Stimulated activated effector memory CD8-positive, alpha-beta T cell treated with anti-CD3 and anti-CD28 coated beads, Interleukin-12 subunit alpha, Interleukin-12 subunit beta, amount 100 ng/mL, for 72 hours (primary cell): Measurements from ENCODE around the gene CRHR1.
A peak's percentile ranks its signal among the peaks of the same experiment; 100 is the strongest.
"Not testable (repeated sequence)": the region's sequence is repeated elsewhere in the genome, so short reads cannot be mapped to it uniquely, and the experiment has no call there.

Experiments used
- ATAC-seq: fragments of 150-1000 bp; cut with Tn5 transposase; 2 replicates; pipeline ENCODE4 v1.10.0; 2021
- DNase-seq, 2 donors: peaks; one replicate each; pipeline ENCODE4 v3.0.0; 2021 to 2022; ENCODE audit warnings: low spot score in 2 of 2
- H3K27ac Mint-ChIP-seq: one replicate; pipeline ENCODE4 v1.8.0; 2022; ENCODE audit warnings: mild to moderate bottlenecking, mixed read lengths
- H3K36me3 Mint-ChIP-seq: one replicate; pipeline ENCODE4 v1.8.0; 2022; ENCODE audit warnings: mild to moderate bottlenecking, mixed read lengths
- H3K4me1 Mint-ChIP-seq: one replicate; pipeline ENCODE4 v1.8.0; 2022; ENCODE audit warnings: mixed read lengths
- H3K4me3 Mint-ChIP-seq: one replicate; pipeline ENCODE4 v1.8.0; 2022; ENCODE audit warnings: mild to moderate bottlenecking, mixed read lengths
- H3K9me3 Mint-ChIP-seq: one replicate; pipeline ENCODE4 v1.8.0; 2022; ENCODE audit warnings: mixed read lengths

The CRHR1 gene

GRCh38 chr17:45850011-45850410 lies 65.9 kb downstream of the CRHR1 start:
- ATAC-seq (no peak), DNase-seq (no peak)
- Mint-ChIP-seq H3K4me3 (no peak overlapping the region), H3K36me3 (no peaks in the 10 kb centered on the region), H3K27ac (no peak overlapping the region), H3K4me1 (peaks cover 4% of the 10 kb centered on the region), H3K9me3 (no peaks in the 10 kb centered on the region)

GRCh38 chr17:45850468-45850867 lies 66.3 kb downstream of the CRHR1 start:
- Mint-ChIP-seq H3K9me3 (no peaks in the 10 kb centered on the region), H3K27ac (no peak overlapping the region), H3K4me1 (peaks cover 4% of the 10 kb centered on the region), H3K4me3 (no peak overlapping the region), H3K36me3 (no peaks in the 10 kb centered on the region)
- DNase-seq (no peak), ATAC-seq (no peak)

- peaks cover 4% of the 10 kb centered on the region for H3K4me1 Mint-ChIP-seq
- H3K9me3 Mint-ChIP-seq = no peaks in the 10 kb centered on the region
- no peaks in the 10 kb centered on the region for H3K36me3 Mint-ChIP-seq
- no peak overlapping the region for H3K27ac Mint-ChIP-seq
- no peak for ATAC-seq
- no peak overlapping the region for H3K4me3 Mint-ChIP-seq
- no peak for DNase-seq
Measured at GRCh38 chr17:45851022-45851421, 66.9 kb downstream of the CRHR1 start.

- Mint-ChIP-seq H3K27ac (no peak overlapping the region), H3K36me3 (no peaks in the 10 kb centered on the region), H3K4me3 (no peak overlapping the region), H3K4me1 (peaks cover 4% of the 10 kb centered on the region), H3K9me3 (no peaks in the 10 kb centered on the region)
- DNase-seq = no peak
- ATAC-seq = no peak
Measured at GRCh38 chr17:45851464-45851863, 67.3 kb downstream of the CRHR1 start.

GRCh38 chr17:45851873-45852272 lies 67.8 kb downstream of the CRHR1 start:
- Mint-ChIP-seq H3K27ac (no peak overlapping the region), H3K4me1 (peaks cover 4% of the 10 kb centered on the region), H3K4me3 (no peak overlapping the region), H3K36me3 (no peaks in the 10 kb centered on the region), H3K9me3 (no peaks in the 10 kb centered on the region)
- DNase-seq (no peak), ATAC-seq (no peak)

- H3K4me1 Mint-ChIP-seq = peaks cover 4% of the 10 kb centered on the region
- ATAC-seq = peak; percentile 40
- H3K36me3 Mint-ChIP-seq = no peaks in the 10 kb centered on the region
- H3K9me3 Mint-ChIP-seq = no peaks in the 10 kb centered on the region
- H3K4me3 Mint-ChIP-seq = no peak overlapping the region
- no peak overlapping the region for H3K27ac Mint-ChIP-seq
- DNase-seq = peak; percentile 36 to 77
Measured at GRCh38 chr17:45852535-45853297, 68.6 kb downstream of the CRHR1 start.

- Mint-ChIP-seq H3K4me3 (no peak overlapping the region), H3K27ac (no peak overlapping the region), H3K4me1 (peaks cover 4% of the 10 kb centered on the region), H3K9me3 (no peaks in the 10 kb centered on the region), H3K36me3 (no peaks in the 10 kb centered on the region)
- DNase-seq = no peak
- no peak for ATAC-seq
Measured at GRCh38 chr17:45854209-45854608, 70.1 kb downstream of the CRHR1 start.

- Mint-ChIP-seq H3K27ac (no peak overlapping the region), H3K4me3 (no peak overlapping the region), H3K9me3 (no peaks in the 10 kb centered on the region), H3K4me1 (peaks cover 4% of the 10 kb centered on the region), H3K36me3 (no peaks in the 10 kb centered on the region)
- DNase-seq (no peak), ATAC-seq (no peak)
Measured at GRCh38 chr17:45855691-45856336, 71.7 kb downstream of the CRHR1 start.

GRCh38 chr17:45857977-45858708 lies 74.0 kb downstream of the CRHR1 start:
- Mint-ChIP-seq H3K4me3 (no peak overlapping the region), H3K27ac (no peak overlapping the region), H3K36me3 (no peaks in the 10 kb centered on the region), H3K4me1 (no peaks in the 10 kb centered on the region), H3K9me3 (no peaks in the 10 kb centered on the region)
- ATAC-seq (no peak), DNase-seq (no peak)

GRCh38 chr17:45861165-45861564 lies 77.0 kb downstream of the CRHR1 start:
- no peak for DNase-seq
- Mint-ChIP-seq H3K9me3 (no peaks in the 10 kb centered on the region), H3K4me1 (no peaks in the 10 kb centered on the region), H3K4me3 (no peak overlapping the region), H3K27ac (no peak overlapping the region), H3K36me3 (no peaks in the 10 kb centered on the region)
- ATAC-seq = no peak

GRCh38 chr17:45862127-45862526 lies 78.0 kb downstream of the CRHR1 start:
- H3K36me3 Mint-ChIP-seq, H3K9me3 Mint-ChIP-seq, H3K4me3 Mint-ChIP-seq, DNase-seq, H3K27ac Mint-ChIP-seq, H3K4me1 Mint-ChIP-seq, ATAC-seq: not testable (repeated sequence)

GRCh38 chr17:45863857-45864654 lies 79.9 kb downstream of the CRHR1 start:
- ATAC-seq (no peak), DNase-seq (no peak)
- H3K9me3 Mint-ChIP-seq = no peaks in the 10 kb centered on the region
- no peak overlapping the region for H3K4me3 Mint-ChIP-seq
- peaks cover 6% of the 10 kb centered on the region for H3K4me1 Mint-ChIP-seq
- no peak overlapping the region for H3K27ac Mint-ChIP-seq
- no peaks in the 10 kb centered on the region for H3K36me3 Mint-ChIP-seq

GRCh38 chr17:45867171-45867570 lies 83.1 kb downstream of the CRHR1 start:
- DNase-seq = no peak
- H3K4me3 Mint-ChIP-seq = no peak overlapping the region
- ATAC-seq = no peak
- H3K9me3 Mint-ChIP-seq = no peaks in the 10 kb centered on the region
- H3K4me1 Mint-ChIP-seq = peaks cover 19% of the 10 kb centered on the region
- no peak overlapping the region for H3K27ac Mint-ChIP-seq
- no peaks in the 10 kb centered on the region for H3K36me3 Mint-ChIP-seq

GRCh38 chr17:45867702-45868101 lies 83.6 kb downstream of the CRHR1 start:
- no peaks in the 10 kb centered on the region for H3K36me3 Mint-ChIP-seq
- peaks cover 19% of the 10 kb centered on the region for H3K4me1 Mint-ChIP-seq
- no peak overlapping the region for H3K27ac Mint-ChIP-seq
- no peaks in the 10 kb centered on the region for H3K9me3 Mint-ChIP-seq
- ATAC-seq = no peak
- H3K4me3 Mint-ChIP-seq = no peak overlapping the region
- DNase-seq = no peak

- no peak overlapping the region for H3K27ac Mint-ChIP-seq
- DNase-seq = no peak
- no peaks in the 10 kb centered on the region for H3K36me3 Mint-ChIP-seq
- H3K4me1 Mint-ChIP-seq = peaks cover 21% of the 10 kb centered on the region
- no peak overlapping the region for H3K4me3 Mint-ChIP-seq
- ATAC-seq = no peak
- H3K9me3 Mint-ChIP-seq = no peaks in the 10 kb centered on the region
Measured at GRCh38 chr17:45868276-45868675, 84.2 kb downstream of the CRHR1 start.
